Measurements from ENCODE around the gene SDK1. TPM values are rescaled to one million over a fixed set of nuclear protein-coding genes. Genes with fewer than 3 reads are reported as not detected.

Gene SDK1
- polyA plus RNA-seq, 4 donors: 0.27 to 5.0 (median 2.1) TPM; not detected in 1

- H3K27me3 ChIP-seq (ENCODE audit: control insufficient read depth in 3 of 3, insufficient read depth in 3 of 3, low read length in 3 of 3): no peaks in the 10 kb centered on the region
- peaks cover 0 to 13% (median 0%) of the 10 kb centered on the region in 3 donors for H3K4me1 ChIP-seq (ENCODE audit: control insufficient read depth in 3 of 3, insufficient read depth in 2 of 3, low read depth in 1 of 3, low read length in 2 of 3)
- FAIRE-seq: no peak
- no peak for DNase-seq
- H3K27ac ChIP-seq (ENCODE audit: low read depth in 1 of 3, low read length in 2 of 3): no peak overlapping the region
- no peak overlapping the region for H3K4me3 ChIP-seq (ENCODE audit: low read depth in 1 of 3, low read length in 3 of 3)
- 90 to 96% (median 90%) methylated on average over 6 of the region's 6 CpGs for WGBS, 3 donors
- peaks cover 0 to 8% of the 10 kb centered on the region in 2 donors for H3K9me3 ChIP-seq (ENCODE audit: control insufficient read depth in 2 of 2, insufficient read depth in 1 of 2, low read depth in 1 of 2, low read length in 1 of 2)
- H3K36me3 ChIP-seq (ENCODE audit: control insufficient read depth in 3 of 3, insufficient read depth in 2 of 3, low read depth in 1 of 3, low read length in 3 of 3): peaks cover 0 to 4% (median 0%) of the 10 kb centered on the region in 3 donors
These were observed 884.1 kb downstream of the SDK1 start for GRCh38 chr7:4185136-4185535.

GRCh38 chr7:4185721-4186512 lies 884.9 kb downstream of the SDK1 start:
- Histone ChIP-seq H3K9me3 (ENCODE audit: control insufficient read depth in 2 of 2, insufficient read depth in 1 of 2, low read depth in 1 of 2, low read length in 1 of 2) (peaks cover 0 to 8% of the 10 kb centered on the region in 2 donors), H3K4me3 (ENCODE audit: low read depth in 1 of 3, low read length in 3 of 3) (no peak overlapping the region), H3K4me1 (ENCODE audit: control insufficient read depth in 3 of 3, insufficient read depth in 2 of 3, low read depth in 1 of 3, low read length in 2 of 3) (peaks cover 0 to 16% (median 0%) of the 10 kb centered on the region in 3 donors), H3K27ac (ENCODE audit: low read depth in 1 of 3, low read length in 2 of 3) (peak overlapping the region in 2 of 3 donors; percentile 8 to 28), H3K27me3 (ENCODE audit: control insufficient read depth in 3 of 3, insufficient read depth in 3 of 3, low read length in 3 of 3) (no peaks in the 10 kb centered on the region), H3K36me3 (ENCODE audit: control insufficient read depth in 3 of 3, insufficient read depth in 2 of 3, low read depth in 1 of 3, low read length in 3 of 3) (peaks cover 0 to 4% (median 0%) of the 10 kb centered on the region in 3 donors)
- WGBS, 3 donors: 68 to 85% (median 79%) methylated on average over 15 of the region's 15 CpGs
- DNase-seq: no peak
- no peak for FAIRE-seq

- H3K4me1 ChIP-seq (ENCODE audit: control insufficient read depth in 3 of 3, insufficient read depth in 2 of 3, low read depth in 1 of 3, low read length in 2 of 3): peaks cover 0 to 16% (median 0%) of the 10 kb centered on the region in 3 donors
- WGBS, 3 donors: 89 to 93% (median 93%) methylated on average over 9 of the region's 9 CpGs
- H3K36me3 ChIP-seq (ENCODE audit: control insufficient read depth in 3 of 3, insufficient read depth in 2 of 3, low read depth in 1 of 3, low read length in 3 of 3): peaks cover 0 to 4% (median 0%) of the 10 kb centered on the region in 3 donors
- FAIRE-seq (no peak), DNase-seq (no peak)
- no peaks in the 10 kb centered on the region for H3K27me3 ChIP-seq (ENCODE audit: control insufficient read depth in 3 of 3, insufficient read depth in 3 of 3, low read length in 3 of 3)
- H3K9me3 ChIP-seq (ENCODE audit: control insufficient read depth in 2 of 2, insufficient read depth in 1 of 2, low read depth in 1 of 2, low read length in 1 of 2): peaks cover 0 to 8% of the 10 kb centered on the region in 2 donors
- H3K27ac ChIP-seq (ENCODE audit: low read depth in 1 of 3, low read length in 2 of 3): no peak overlapping the region
- H3K4me3 ChIP-seq (ENCODE audit: low read depth in 1 of 3, low read length in 3 of 3): no peak overlapping the region
These were observed 885.4 kb downstream of the SDK1 start for GRCh38 chr7:4186513-4186780.

- peaks cover 0 to 16% (median 0%) of the 10 kb centered on the region in 3 donors for H3K4me1 ChIP-seq (ENCODE audit: control insufficient read depth in 3 of 3, insufficient read depth in 2 of 3, low read depth in 1 of 3, low read length in 2 of 3)
- DNase-seq: no peak
- 26 to 67% (median 35%) methylated on average over 3 of the region's 3 CpGs for WGBS, 3 donors
- no peak overlapping the region for H3K27ac ChIP-seq (ENCODE audit: low read depth in 1 of 3, low read length in 2 of 3)
- H3K36me3 ChIP-seq (ENCODE audit: control insufficient read depth in 3 of 3, insufficient read depth in 2 of 3, low read depth in 1 of 3, low read length in 3 of 3): peaks cover 0 to 4% (median 0%) of the 10 kb centered on the region in 3 donors
- no peak overlapping the region for H3K4me3 ChIP-seq (ENCODE audit: low read depth in 1 of 3, low read length in 3 of 3)
- peaks cover 0 to 4% of the 10 kb centered on the region in 2 donors for H3K9me3 ChIP-seq (ENCODE audit: control insufficient read depth in 2 of 2, insufficient read depth in 1 of 2, low read depth in 1 of 2, low read length in 1 of 2)
- no peaks in the 10 kb centered on the region for H3K27me3 ChIP-seq (ENCODE audit: control insufficient read depth in 3 of 3, insufficient read depth in 3 of 3, low read length in 3 of 3)
- FAIRE-seq: no peak
These were observed 887.6 kb downstream of the SDK1 start for GRCh38 chr7:4188651-4189050.

DNA sequence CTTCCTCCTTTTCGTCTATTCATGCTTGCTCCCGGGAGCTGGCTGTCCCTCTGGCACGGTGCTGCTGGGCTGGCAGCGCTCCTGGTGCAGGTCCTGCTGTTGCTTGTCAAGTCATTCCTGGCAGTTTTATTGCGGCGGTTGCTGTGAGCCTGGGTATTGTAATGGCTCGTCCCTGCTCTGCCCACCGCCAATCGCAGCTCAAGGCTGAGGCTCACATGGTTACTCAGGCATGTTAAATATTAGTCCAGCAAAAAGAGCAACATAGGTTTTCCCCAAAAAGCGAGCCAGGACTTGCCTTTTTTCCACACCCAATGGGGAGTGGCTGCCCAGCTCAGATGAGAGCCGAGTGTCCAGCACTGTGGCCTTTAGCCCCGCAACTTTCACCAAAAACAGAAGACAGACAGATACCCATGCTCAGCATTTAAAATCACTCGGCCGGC lies 888.1 kb downstream of the SDK1 start:
- Histone ChIP-seq H3K27me3 (ENCODE audit: control insufficient read depth in 3 of 3, insufficient read depth in 3 of 3, low read length in 3 of 3) (no peaks in the 10 kb centered on the region), H3K4me3 (ENCODE audit: low read depth in 1 of 3, low read length in 3 of 3) (no peak overlapping the region), H3K4me1 (ENCODE audit: control insufficient read depth in 3 of 3, insufficient read depth in 2 of 3, low read depth in 1 of 3, low read length in 2 of 3) (peaks cover 0 to 16% (median 0%) of the 10 kb centered on the region in 3 donors), H3K9me3 (ENCODE audit: control insufficient read depth in 2 of 2, insufficient read depth in 1 of 2, low read depth in 1 of 2, low read length in 1 of 2) (peaks cover 0 to 4% of the 10 kb centered on the region in 2 donors), H3K36me3 (ENCODE audit: control insufficient read depth in 3 of 3, insufficient read depth in 2 of 3, low read depth in 1 of 3, low read length in 3 of 3) (peaks cover 0 to 4% (median 0%) of the 10 kb centered on the region in 3 donors), H3K27ac (ENCODE audit: low read depth in 1 of 3, low read length in 2 of 3) (no peak overlapping the region)
- WGBS, 3 donors: 16 to 39% (median 27%) methylated on average over 13 to 14 of the region's 14 CpGs
- DNase-seq (peak; percentile 69 to 71), FAIRE-seq (no peak)

DNA sequence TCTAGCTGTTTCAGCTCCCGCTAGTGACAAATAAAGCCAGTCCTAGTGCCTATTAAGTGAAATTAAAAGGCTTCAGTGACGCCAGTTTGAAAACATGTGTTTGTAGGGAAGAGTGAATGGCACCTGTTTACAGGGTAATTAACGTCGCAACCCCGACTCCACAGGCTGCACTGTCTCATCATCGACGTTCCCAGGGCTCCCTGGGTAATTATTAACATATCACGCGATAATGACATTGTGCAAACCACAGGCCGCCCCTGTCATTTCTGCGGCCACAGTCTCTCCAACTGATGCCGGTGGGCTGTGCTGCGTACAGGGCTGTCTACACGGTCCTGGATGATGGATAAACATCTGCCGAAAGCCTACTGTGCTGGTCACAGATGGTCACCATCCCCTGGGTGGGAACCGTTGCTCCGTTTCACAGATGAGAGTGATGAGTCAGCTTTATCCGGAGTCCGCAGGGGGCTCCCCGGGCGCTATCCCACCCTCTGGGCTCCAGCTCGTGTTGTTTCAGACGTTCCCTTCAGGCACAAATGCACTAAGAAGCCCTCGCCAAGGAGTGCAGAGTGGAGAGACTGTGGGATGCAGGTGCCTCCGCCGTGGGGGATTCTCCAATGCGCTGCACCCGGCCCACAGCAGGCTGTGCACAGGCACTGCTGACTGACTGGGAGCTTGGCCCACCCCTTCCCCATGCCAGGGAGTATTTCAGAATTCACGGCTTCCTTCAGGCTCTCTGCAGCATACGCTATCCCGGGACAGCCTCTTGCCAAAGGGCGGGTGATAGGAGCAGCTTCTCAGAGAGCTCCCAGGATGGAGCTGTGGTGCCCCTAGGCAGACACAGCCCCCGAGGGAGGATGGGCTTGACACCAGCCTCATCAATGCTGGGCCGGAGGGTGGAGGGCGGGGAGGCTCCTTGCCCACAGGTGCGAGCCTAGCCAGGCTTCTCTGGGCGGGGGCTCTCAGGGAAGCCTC lies 889.2 kb downstream of the SDK1 start:
- Histone ChIP-seq H3K27ac (ENCODE audit: low read depth in 1 of 3, low read length in 2 of 3) (no peak overlapping the region), H3K4me3 (ENCODE audit: low read depth in 1 of 3, low read length in 3 of 3) (no peak overlapping the region), H3K9me3 (ENCODE audit: control insufficient read depth in 2 of 2, insufficient read depth in 1 of 2, low read depth in 1 of 2, low read length in 1 of 2) (peaks cover 0 to 4% of the 10 kb centered on the region in 2 donors), H3K36me3 (ENCODE audit: control insufficient read depth in 3 of 3, insufficient read depth in 2 of 3, low read depth in 1 of 3, low read length in 3 of 3) (no peaks in the 10 kb centered on the region), H3K4me1 (ENCODE audit: control insufficient read depth in 3 of 3, insufficient read depth in 2 of 3, low read depth in 1 of 3, low read length in 2 of 3) (peaks cover 0 to 16% (median 0%) of the 10 kb centered on the region in 3 donors), H3K27me3 (ENCODE audit: control insufficient read depth in 3 of 3, insufficient read depth in 3 of 3, low read length in 3 of 3) (no peaks in the 10 kb centered on the region)
- DNase-seq (peak; percentile 65 to 84), FAIRE-seq (no peak)
- WGBS, 3 donors: 36 to 71% (median 46%) methylated on average over 36 to 37 of the region's 37 CpGs

DNA sequence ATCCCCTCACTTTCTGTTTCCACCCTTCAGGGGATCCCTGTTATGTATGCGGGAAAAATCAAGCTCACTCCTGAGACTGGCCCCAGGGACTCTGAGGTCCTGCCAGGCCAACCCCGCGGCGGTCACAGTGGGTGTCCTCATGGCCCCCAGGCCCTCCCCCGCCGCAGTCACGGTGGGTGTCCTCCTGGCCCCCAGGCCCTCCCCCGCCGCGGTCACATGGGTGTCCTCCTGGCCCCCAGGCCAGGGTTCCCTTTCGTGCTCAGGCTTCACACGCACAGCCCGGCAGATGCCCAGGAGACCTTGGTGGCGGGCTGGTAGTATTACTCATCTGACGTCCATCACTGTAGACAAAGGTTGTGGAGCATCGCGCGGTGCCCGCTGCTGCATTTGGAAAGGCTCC lies 890.0 kb downstream of the SDK1 start:
- Histone ChIP-seq H3K4me1 (ENCODE audit: control insufficient read depth in 3 of 3, insufficient read depth in 2 of 3, low read depth in 1 of 3, low read length in 2 of 3) (peaks cover 0 to 16% (median 0%) of the 10 kb centered on the region in 3 donors), H3K27me3 (ENCODE audit: control insufficient read depth in 3 of 3, insufficient read depth in 3 of 3, low read length in 3 of 3) (no peaks in the 10 kb centered on the region), H3K27ac (ENCODE audit: low read depth in 1 of 3, low read length in 2 of 3) (no peak overlapping the region), H3K36me3 (ENCODE audit: control insufficient read depth in 3 of 3, insufficient read depth in 2 of 3, low read depth in 1 of 3, low read length in 3 of 3) (no peaks in the 10 kb centered on the region), H3K9me3 (ENCODE audit: control insufficient read depth in 2 of 2, insufficient read depth in 1 of 2, low read depth in 1 of 2, low read length in 1 of 2) (peaks cover 0 to 4% of the 10 kb centered on the region in 2 donors), H3K4me3 (ENCODE audit: low read depth in 1 of 3, low read length in 3 of 3) (no peak overlapping the region)
- WGBS, 3 donors: 89 to 92% (median 89%) methylated on average over 15 to 19 of the region's 19 CpGs
- FAIRE-seq: no peak
- DNase-seq: no peak

GRCh38 chr7:4191525-4191924 lies 890.5 kb downstream of the SDK1 start:
- WGBS, 3 donors: 91 to 96% (median 96%) methylated on average over 13 to 14 of the region's 14 CpGs
- H3K27ac ChIP-seq (ENCODE audit: low read depth in 1 of 3, low read length in 2 of 3): no peak overlapping the region
- no peaks in the 10 kb centered on the region for H3K36me3 ChIP-seq (ENCODE audit: control insufficient read depth in 3 of 3, insufficient read depth in 2 of 3, low read depth in 1 of 3, low read length in 3 of 3)
- H3K4me3 ChIP-seq (ENCODE audit: low read depth in 1 of 3, low read length in 3 of 3): no peak overlapping the region
- DNase-seq (no peak), FAIRE-seq (no peak)
- peaks cover 0 to 4% of the 10 kb centered on the region in 2 donors for H3K9me3 ChIP-seq (ENCODE audit: control insufficient read depth in 2 of 2, insufficient read depth in 1 of 2, low read depth in 1 of 2, low read length in 1 of 2)
- H3K27me3 ChIP-seq (ENCODE audit: control insufficient read depth in 3 of 3, insufficient read depth in 3 of 3, low read length in 3 of 3): no peaks in the 10 kb centered on the region
- peaks cover 0 to 16% (median 0%) of the 10 kb centered on the region in 3 donors for H3K4me1 ChIP-seq (ENCODE audit: control insufficient read depth in 3 of 3, insufficient read depth in 2 of 3, low read depth in 1 of 3, low read length in 2 of 3)

All from small intestine (tissue), 7 donors.